Stimulated activated naive B cell treated with anti-CD40 and anti-IgM and Interleukin-4, amounts not matched to agents 10 μg/mL and 1 μg/mL and 100 μg/mL, for 72 hours (primary cell): ENCODE results near the gene IL32.
A peak's percentile ranks its signal among the peaks of the same experiment; 100 is the strongest.
"Not testable (repeated sequence)": the region's sequence is repeated elsewhere in the genome, so short reads cannot be mapped to it uniquely, and the experiment has no call there.

Experiments used
- ATAC-seq, 2 donors: fragments of 150-1000 bp; cut with Tn5 transposase; replicated peaks; 2 replicates each; pipeline ENCODE4 v1.10.0; 2021; ENCODE audit warnings: moderate library complexity in 1 of 2
- DNase-seq: peaks from one replicate; pipeline ENCODE4 v3.0.0; 2021
- H3K27ac Mint-ChIP-seq: one replicate; pipeline ENCODE4 v1.8.0; 2022; ENCODE audit warnings: mild to moderate bottlenecking, mixed read lengths
- H3K27me3 Mint-ChIP-seq, 2 donors: one replicate each; pipeline ENCODE4 v1.8.0; 2022; ENCODE audit warnings: mixed read lengths in 2 of 2
- H3K36me3 Mint-ChIP-seq, 2 donors: one replicate each; pipeline ENCODE4 v1.8.0; 2022; ENCODE audit warnings: mixed read lengths in 2 of 2, mild to moderate bottlenecking in 1 of 2
- H3K4me1 Mint-ChIP-seq, 2 donors: one replicate each; pipeline ENCODE4 v1.8.0; 2022; ENCODE audit warnings: mixed read lengths in 2 of 2, mild to moderate bottlenecking in 1 of 2
- H3K4me3 Mint-ChIP-seq, 2 donors: one replicate each; pipeline ENCODE4 v1.8.0; 2022; ENCODE audit warnings: mild to moderate bottlenecking in 2 of 2, mixed read lengths in 2 of 2, moderate library complexity in 1 of 2
- H3K9me3 Mint-ChIP-seq, 2 donors: one replicate each; pipeline ENCODE4 v1.8.0; 2022; ENCODE audit warnings: mixed read lengths in 2 of 2, mild to moderate bottlenecking in 1 of 2

Gene IL32

GRCh38 chr16:3063625-3064386 is 1.6 kb upstream of the IL32 start:
- H3K4me3 Mint-ChIP-seq: no peak overlapping the region
- peaks cover 11 to 12% of the 10 kb centered on the region in 2 donors for H3K4me1 Mint-ChIP-seq
- ATAC-seq: no peak
- no peak for DNase-seq
- no peaks in the 10 kb centered on the region for H3K9me3 Mint-ChIP-seq
- no peaks in the 10 kb centered on the region for H3K36me3 Mint-ChIP-seq
- H3K27ac Mint-ChIP-seq: no peak overlapping the region
- H3K27me3 Mint-ChIP-seq: no peaks in the 10 kb centered on the region

DNA sequence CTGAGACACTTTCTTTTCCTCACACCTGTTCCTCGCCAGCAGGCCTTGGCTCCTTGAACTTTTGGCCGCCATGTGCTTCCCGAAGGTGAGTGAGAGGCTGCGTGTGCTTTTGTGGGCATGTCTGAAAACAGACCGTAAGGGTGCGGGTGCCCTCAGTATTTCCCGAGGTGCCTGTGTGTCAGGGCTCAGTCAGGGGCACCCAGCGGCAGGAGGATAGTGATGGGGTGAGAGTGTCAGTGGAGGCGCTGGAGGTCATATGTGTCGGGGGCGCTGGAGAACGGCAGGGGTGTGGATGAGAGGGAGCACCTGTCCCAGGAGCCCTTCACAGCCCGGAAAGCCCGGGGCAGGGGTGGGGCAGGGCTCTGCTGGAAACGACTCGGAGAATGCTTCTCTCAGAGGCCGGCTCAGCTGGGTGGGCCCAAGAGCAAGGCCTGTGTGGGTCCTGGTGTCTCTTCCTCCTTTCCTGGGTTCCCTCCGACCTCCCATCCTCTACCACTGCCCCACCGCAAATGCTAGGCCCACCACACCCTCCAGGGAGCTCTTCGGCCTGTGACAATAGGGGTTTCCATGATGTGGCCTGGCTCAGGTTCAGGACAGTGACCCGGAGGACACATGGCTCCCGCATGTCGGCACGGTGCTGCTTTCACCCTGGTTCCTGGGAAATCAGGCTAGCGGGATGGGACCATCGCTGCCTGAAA is 451 bp downstream of the IL32 start:
- Mint-ChIP-seq H3K4me1 (peaks cover 6% of the 10 kb centered on the region in 2 donors), H3K27ac (no peak overlapping the region), H3K4me3 (no peak overlapping the region), H3K36me3 (no peaks in the 10 kb centered on the region), H3K27me3 (no peaks in the 10 kb centered on the region), H3K9me3 (no peaks in the 10 kb centered on the region)
- ATAC-seq: no peak
- DNase-seq: no peak

DNA sequence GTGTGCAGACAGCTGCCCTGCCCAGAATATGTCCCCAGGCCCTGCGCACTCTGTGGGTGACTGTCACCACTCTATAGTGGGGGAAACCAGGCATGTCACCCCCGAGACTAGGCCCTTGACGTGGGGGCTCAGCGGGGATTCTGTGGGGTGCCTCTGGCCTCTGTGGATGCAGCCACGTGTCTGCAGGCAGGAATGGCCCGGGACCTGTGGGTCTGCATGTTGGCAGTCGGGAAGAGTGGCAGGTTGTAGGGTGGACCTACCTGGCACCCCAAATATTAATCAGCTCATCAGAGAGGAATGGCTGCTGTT is 954 bp downstream of the IL32 start:
- Mint-ChIP-seq H3K36me3 (no peaks in the 10 kb centered on the region), H3K9me3 (no peaks in the 10 kb centered on the region), H3K27me3 (no peaks in the 10 kb centered on the region), H3K4me3 (no peak overlapping the region), H3K27ac (no peak overlapping the region), H3K4me1 (peaks cover 6% of the 10 kb centered on the region in 2 donors)
- ATAC-seq (no peak), DNase-seq (no peak)

- ATAC-seq: no peak
- Mint-ChIP-seq H3K27me3 (peaks cover under 1 to 1% of the 10 kb centered on the region in 2 donors), H3K9me3 (no peaks in the 10 kb centered on the region), H3K36me3 (no peaks in the 10 kb centered on the region), H3K4me3 (no peak overlapping the region), H3K27ac (no peak overlapping the region), H3K4me1 (peaks cover 10 to 19% of the 10 kb centered on the region in 2 donors)
- no peak for DNase-seq
Measured at GRCh38 chr16:3068487-3068886, 3.0 kb downstream of the IL32 start.

- not testable (repeated sequence) for H3K27me3 Mint-ChIP-seq, ATAC-seq, H3K9me3 Mint-ChIP-seq, H3K36me3 Mint-ChIP-seq, H3K4me3 Mint-ChIP-seq, H3K27ac Mint-ChIP-seq, DNase-seq
- H3K4me1 Mint-ChIP-seq: peaks cover 16 to 25% of the 10 kb centered on the region in 2 donors
Measured at GRCh38 chr16:3069146-3069545, 3.7 kb downstream of the IL32 start.

DNA sequence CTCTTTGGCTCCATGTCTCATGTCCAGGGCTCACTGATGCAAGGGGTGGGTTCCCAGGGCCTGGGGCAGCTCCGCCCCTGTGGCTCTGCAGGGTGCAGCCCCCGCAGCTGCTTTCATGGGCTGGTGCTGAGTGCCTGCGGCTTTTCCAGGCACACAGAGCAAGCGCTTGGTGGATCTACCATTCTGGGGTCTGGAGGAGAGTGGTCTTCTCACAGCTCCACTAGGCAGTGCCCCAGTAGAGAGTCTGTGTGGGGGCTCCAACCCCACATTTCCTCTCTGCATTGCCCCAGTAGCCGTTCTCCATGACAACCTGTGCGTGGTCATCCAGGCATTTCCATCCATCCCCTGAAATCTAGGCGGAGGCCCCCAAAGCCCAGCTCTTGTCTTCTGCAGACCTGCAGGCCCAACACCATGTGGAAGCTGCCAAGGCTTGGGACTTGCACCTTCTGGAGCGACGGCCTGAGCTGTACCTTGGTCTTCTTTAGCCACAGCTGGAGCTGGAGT is 5.2 kb downstream of the IL32 start:
- no peak overlapping the region for H3K4me3 Mint-ChIP-seq
- peaks cover 25 to 41% of the 10 kb centered on the region in 2 donors for H3K4me1 Mint-ChIP-seq
- H3K27me3 Mint-ChIP-seq: peaks cover 8 to 9% of the 10 kb centered on the region in 2 donors
- H3K36me3 Mint-ChIP-seq: no peaks in the 10 kb centered on the region
- DNase-seq (no peak), ATAC-seq (no peak)
- no peaks in the 10 kb centered on the region for H3K9me3 Mint-ChIP-seq
- no peak overlapping the region for H3K27ac Mint-ChIP-seq

GRCh38 chr16:3071655-3072054 is 6.2 kb downstream of the IL32 start:
- no peak for ATAC-seq

GRCh38 chr16:3072148-3072547 is 6.7 kb downstream of the IL32 start:
- not testable (repeated sequence) for H3K27ac Mint-ChIP-seq, DNase-seq, H3K9me3 Mint-ChIP-seq, ATAC-seq, H3K36me3 Mint-ChIP-seq, H3K4me3 Mint-ChIP-seq, H3K27me3 Mint-ChIP-seq
- peaks cover 27 to 46% of the 10 kb centered on the region in 2 donors for H3K4me1 Mint-ChIP-seq

More at GRCh38 chr16:3071655-3072054, 6.2 kb downstream of the IL32 start:
- Mint-ChIP-seq H3K36me3 (no peaks in the 10 kb centered on the region), H3K4me1 (peaks cover 27 to 46% of the 10 kb centered on the region in 2 donors), H3K27me3 (peaks cover 8 to 9% of the 10 kb centered on the region in 2 donors), H3K4me3 (no peak overlapping the region), H3K27ac (no peak overlapping the region), H3K9me3 (no peaks in the 10 kb centered on the region)
- no peak for DNase-seq

GRCh38 chr16:3072576-3073263 is 7.3 kb downstream of the IL32 start:
- not testable (repeated sequence) for H3K27me3 Mint-ChIP-seq, H3K36me3 Mint-ChIP-seq, H3K4me3 Mint-ChIP-seq, H3K27ac Mint-ChIP-seq, DNase-seq, H3K9me3 Mint-ChIP-seq
- H3K4me1 Mint-ChIP-seq: peaks cover 24 to 42% of the 10 kb centered on the region in 2 donors
- peak in 1 of 2 donors; percentile 21 for ATAC-seq

GRCh38 chr16:3073448-3073847 is 8.0 kb downstream of the IL32 start:
- H3K27me3 Mint-ChIP-seq: peaks cover 8 to 9% of the 10 kb centered on the region in 2 donors
- DNase-seq (no peak), ATAC-seq (no peak)
- peaks cover 24 to 42% of the 10 kb centered on the region in 2 donors for H3K4me1 Mint-ChIP-seq
- H3K27ac Mint-ChIP-seq: no peak overlapping the region
- H3K9me3 Mint-ChIP-seq: no peaks in the 10 kb centered on the region
- no peaks in the 10 kb centered on the region for H3K36me3 Mint-ChIP-seq
- no peak overlapping the region for H3K4me3 Mint-ChIP-seq

DNA sequence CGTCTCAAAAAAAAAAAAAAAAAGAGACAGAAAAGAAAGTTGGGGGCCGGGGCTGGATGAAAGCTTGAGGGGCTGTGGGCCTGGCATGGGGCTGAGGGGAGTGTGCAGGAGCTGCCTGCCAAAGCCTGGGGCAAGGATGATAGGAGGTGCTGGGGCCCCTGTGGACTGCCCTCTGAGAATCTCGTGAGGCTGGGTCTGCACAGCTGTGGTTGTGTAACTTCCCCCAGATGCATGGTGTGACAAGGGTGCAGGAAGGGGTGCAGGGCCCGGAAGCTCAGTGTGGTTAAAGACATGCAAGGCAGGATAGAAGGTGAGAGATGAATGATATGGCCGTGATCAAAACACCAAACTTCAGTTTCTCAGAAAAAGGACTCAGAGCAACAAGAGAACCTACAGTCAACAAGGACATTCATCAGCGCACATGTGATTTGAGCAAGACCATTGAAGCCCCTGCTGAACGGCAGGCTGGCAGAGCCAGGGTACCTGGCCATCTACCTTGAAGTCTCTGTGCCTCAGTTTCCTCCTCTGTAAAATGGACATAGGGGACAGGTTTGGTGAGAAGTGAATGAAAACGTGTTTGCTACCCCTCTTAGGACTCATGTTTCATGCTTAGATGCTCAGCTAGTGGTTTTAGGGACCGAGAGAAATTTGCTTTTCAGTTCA is 9.6 kb downstream of the IL32 start:
- H3K9me3 Mint-ChIP-seq: no peaks in the 10 kb centered on the region
- H3K4me3 Mint-ChIP-seq: peak overlapping the region; percentile 42 to 59
- peak; percentile 95 to 97 for ATAC-seq
- peaks cover 24 to 42% of the 10 kb centered on the region in 2 donors for H3K4me1 Mint-ChIP-seq
- H3K27ac Mint-ChIP-seq: peak overlapping the region; percentile 81
- DNase-seq: peak; percentile 41
- peaks cover 8 to 9% of the 10 kb centered on the region in 2 donors for H3K27me3 Mint-ChIP-seq
- H3K36me3 Mint-ChIP-seq: no peaks in the 10 kb centered on the region

GRCh38 chr16:3075523-3075915 is 10.1 kb downstream of the IL32 start:
- no peaks in the 10 kb centered on the region for H3K36me3 Mint-ChIP-seq
- H3K9me3 Mint-ChIP-seq: no peaks in the 10 kb centered on the region
- H3K27me3 Mint-ChIP-seq: peaks cover 8 to 9% of the 10 kb centered on the region in 2 donors
- ATAC-seq (peak; percentile 22 to 40), DNase-seq (no peak)
- H3K27ac Mint-ChIP-seq: peak overlapping the region; percentile 43
- peaks cover 24 to 42% of the 10 kb centered on the region in 2 donors for H3K4me1 Mint-ChIP-seq
- no peak overlapping the region for H3K4me3 Mint-ChIP-seq

GRCh38 chr16:3075946-3076345 is 10.5 kb downstream of the IL32 start:
- not testable (repeated sequence) for H3K27me3 Mint-ChIP-seq, ATAC-seq, H3K4me3 Mint-ChIP-seq, H3K36me3 Mint-ChIP-seq, H3K27ac Mint-ChIP-seq, DNase-seq, H3K9me3 Mint-ChIP-seq
- peaks cover 24 to 42% of the 10 kb centered on the region in 2 donors for H3K4me1 Mint-ChIP-seq

DNA sequence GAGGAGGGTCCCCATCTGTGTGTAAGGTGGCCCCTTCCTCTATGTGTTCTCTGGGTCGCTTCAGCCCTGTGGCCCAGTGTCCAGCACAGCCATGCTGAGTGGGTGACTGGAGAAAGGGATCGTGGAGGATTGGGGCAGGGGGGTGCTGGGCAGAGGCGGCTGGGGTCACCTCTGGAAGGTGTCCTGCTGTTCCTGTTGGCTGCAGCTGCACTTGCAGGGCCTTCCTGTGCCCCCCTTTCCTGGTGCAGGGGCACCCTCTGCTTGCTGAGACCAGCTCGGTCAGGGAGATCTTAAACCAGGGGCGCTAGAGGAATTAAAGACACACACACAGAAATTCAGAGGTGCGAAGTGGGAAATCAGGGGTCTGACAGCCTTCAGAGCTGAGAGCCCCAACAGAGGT is 11.1 kb downstream of the IL32 start:
- Mint-ChIP-seq H3K27me3 (peaks cover 8 to 9% of the 10 kb centered on the region in 2 donors), H3K27ac (no peak overlapping the region), H3K9me3 (no peaks in the 10 kb centered on the region), H3K4me1 (peaks cover 24 to 41% of the 10 kb centered on the region in 2 donors), H3K4me3 (no peak overlapping the region), H3K36me3 (no peaks in the 10 kb centered on the region)
- no peak for ATAC-seq
- DNase-seq: no peak
